NCI-H2107 (cell line): ENCODE results near the gene SPATS2L.

Experiments
- DNase-seq: peaks from one replicate; lab custom pipeline; 2025; lab: John Stamatoyannopoulos, UW

SPATS2L gene

GRCh38 chr2:200297989-200298388, 8.5 kb upstream of the SPATS2L start:
- no peak for DNase-seq

GRCh38 chr2:200298816-200299215, 7.7 kb upstream of the SPATS2L start:
- DNase-seq: no peak

GRCh38 chr2:200300065-200300464, 6.4 kb upstream of the SPATS2L start:
- DNase-seq: no peak

- no peak for DNase-seq
Measured at GRCh38 chr2:200300638-200301314, 5.7 kb upstream of the SPATS2L start.

GRCh38 chr2:200301953-200302858, 4.3 kb upstream of the SPATS2L start:
- DNase-seq: no peak

- no peak for DNase-seq
Measured at GRCh38 chr2:200302940-200303727, 3.4 kb upstream of the SPATS2L start.

DNA sequence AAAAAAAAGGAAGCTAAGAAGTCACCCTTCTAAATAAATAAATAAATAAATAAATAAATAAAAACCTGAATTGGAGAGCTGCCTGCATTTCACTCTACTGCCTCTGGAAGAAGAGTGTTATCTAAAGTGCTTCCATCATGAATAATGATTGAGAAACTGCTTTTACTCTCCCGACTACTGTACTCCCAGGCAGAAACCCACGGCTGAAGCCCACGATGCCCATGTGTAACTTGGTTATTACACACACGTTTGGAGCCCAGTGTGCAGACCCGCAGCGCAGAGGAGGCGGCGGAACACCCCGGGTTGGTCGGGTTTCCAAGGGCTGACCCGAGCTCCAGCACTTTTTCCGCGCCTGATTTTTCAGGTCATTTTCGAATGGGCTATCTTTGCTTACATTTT, 697 bp upstream of the SPATS2L start:
- DNase-seq: no peak

- no peak for DNase-seq
Measured at GRCh38 chr2:200306931-200307723, 634 bp downstream of the SPATS2L start.

DNA sequence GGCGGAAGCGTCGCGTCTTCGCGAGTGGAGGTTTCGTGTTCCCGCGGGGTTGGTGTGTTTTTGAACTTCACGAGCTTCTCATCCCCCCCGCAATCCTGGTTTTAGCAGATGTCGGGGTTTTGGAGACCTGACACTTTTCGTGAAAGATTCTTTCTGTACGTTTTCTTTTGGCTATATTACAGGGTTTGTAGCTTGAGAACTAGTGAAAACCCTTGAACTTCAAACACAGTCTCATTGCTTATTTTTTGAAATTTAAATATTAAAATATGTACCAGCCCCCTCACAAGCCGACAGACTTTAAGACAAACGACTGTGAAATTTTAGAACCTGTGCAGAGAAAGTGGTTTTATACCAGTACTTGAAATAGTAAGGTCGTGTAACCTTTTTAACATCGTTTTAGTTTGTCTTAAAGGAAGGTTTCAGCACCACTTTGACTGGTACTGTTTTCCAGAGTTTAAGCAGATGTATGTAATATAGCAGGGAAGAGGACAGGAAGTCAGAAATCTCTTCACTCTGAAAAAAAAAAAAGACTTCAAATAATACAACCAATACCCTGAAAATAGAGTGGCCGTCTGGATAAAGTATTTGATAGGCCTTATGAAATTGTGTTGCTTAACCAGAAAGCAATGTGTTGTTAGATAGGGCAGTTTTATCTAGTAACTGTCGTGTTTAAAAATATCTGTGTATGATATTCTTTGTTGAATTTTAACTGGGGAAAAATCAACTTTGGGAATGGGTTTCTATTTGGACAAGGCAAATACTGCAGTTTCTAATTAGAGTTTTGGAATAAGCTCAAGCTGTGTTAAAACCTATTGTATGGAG, 1.4 kb downstream of the SPATS2L start:
- DNase-seq: no peak

DNA sequence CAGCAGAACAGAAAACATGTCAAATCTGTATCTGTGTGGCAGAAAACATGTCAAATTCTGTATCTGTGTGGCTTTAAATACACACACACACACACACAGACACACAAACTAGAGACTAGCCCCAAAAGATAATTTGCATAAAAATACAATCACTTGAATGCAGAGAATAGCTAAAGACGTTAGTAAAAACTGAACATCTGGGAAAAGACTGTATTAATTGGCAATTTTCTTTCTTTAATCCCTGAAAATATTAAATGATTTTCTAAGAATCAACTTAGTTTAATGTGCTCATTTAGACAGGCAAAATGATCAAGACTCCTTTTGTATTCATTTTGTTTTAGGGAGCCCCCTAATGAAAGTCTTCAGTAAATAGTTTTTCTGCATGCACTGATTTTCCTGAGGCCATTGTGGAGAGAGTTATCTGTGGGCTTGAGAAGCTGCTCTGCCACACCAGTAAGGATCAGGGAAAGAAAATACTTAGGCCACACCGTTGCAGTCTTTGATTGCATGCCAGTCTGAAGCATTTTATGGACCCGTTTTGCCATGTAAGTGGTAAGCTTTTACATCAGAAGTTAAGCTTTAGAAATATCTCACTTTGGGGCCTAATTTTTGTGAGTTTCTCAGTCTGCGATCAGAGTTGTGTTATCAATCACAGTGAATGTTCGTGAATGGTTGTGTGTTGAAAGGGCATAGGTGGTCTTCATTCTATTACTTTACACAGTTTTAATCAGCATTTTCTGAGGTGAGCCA, 2.2 kb downstream of the SPATS2L start:
- no peak for DNase-seq

DNA sequence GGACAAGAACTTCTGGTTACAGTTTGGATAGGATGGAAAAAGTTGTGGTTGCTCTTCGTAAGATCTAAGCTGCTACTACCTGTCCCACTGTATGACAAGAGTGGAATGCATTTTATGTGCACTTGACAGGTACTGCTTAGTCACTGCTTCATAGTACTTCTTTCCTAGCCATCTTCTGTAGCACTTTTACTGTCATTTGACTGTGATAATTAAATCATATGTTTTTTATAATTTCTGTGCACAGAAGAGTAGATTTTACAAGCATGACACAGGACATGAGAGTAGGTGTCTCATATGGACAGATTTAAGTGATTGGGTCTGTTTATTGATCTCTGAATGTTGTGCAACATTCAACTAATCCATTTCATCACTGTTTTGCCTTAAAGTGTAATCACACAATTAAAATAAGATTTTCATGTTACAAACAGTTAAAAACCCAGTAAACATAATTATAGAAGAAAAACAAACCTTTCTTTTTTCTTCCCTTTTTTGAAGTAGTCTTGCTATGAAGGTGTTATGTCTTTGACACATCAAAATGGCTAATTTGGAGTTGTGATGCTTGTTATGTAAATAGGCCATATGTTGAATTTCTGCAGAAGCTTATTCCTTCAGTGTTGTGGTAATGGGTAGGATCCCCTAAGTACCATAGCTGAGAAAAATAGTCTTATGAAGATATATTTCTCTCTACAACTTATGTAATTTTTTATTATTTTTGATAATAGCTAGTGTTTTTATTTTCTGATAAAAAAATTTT, 3.0 kb downstream of the SPATS2L start:
- no peak for DNase-seq

- DNase-seq: no peak
Measured at GRCh38 chr2:200310545-200310971, 4.1 kb downstream of the SPATS2L start.

DNA sequence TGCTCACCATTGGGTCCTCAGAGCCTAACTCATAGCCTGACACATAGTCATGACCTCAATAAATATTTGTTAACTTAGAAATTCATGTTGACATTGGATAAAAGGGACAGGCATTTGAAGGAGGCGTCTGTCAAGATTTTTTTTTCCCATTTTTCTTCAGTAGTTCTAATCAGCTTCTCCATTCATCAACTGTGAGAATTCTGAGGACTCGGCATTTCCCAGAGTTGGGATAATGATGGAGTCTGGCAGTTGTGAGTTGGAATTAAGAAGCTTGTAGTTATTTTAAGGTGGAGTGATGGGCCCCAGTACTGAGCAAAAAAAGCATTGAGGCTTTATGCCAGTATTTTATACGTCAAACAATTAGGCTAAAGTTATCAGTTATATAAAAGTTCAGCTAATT, 4.6 kb downstream of the SPATS2L start:
- no peak for DNase-seq

DNA sequence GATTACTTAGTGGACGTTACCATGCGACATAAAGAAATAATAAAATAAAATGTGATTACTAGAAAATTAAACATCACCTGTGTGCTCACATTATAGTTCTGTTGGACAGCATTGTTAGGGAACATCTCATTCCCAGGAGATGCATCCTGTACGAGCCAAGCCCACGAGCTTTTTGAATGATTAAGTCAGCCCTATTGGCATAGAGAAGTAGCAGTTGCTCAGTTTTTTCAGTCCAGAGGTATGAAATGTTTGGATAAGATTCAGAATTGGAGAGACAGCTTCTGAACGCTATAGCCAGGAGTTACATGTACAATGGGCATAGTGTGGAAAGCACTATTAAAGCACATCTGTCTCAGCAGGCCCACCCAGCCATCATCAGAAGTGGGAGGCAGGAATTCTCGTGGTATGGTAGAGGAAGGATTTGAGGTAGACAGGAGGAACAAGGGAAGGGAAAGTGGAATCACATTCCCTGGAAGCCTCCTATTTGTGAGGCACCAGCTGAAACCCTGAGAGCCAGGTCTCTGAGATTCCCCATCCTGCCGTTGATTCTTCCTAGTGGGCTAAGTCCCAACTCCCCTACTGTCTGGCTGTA, 8.6 kb downstream of the SPATS2L start:
- DNase-seq: no peak

- no peak for DNase-seq
Measured at GRCh38 chr2:200317975-200318374, 11.5 kb downstream of the SPATS2L start.

- DNase-seq: no peak
Measured at GRCh38 chr2:200318940-200319435, 12.5 kb downstream of the SPATS2L start.

- DNase-seq: no peak
Measured at GRCh38 chr2:200319548-200320337, 13.2 kb downstream of the SPATS2L start.

DNA sequence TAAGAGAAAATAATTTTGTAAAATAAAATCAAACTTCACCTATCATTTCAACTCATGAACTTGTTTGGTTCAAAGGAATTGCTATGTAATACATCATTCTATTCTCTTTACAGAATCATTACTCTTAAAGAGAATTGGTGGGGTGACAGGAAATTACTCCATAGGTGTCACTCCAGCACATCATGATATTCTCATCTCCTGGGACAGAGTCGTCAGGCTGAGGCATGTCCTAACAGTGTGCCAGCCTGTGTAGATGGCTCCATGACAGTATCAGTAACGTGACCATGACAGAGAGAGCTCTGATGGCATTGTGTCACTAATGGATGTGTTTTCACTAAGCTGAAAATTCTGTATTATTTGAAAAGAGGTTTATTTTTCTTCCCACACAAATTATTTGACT, 13.9 kb downstream of the SPATS2L start:
- DNase-seq: no peak
